ENCODE data around the gene CACNA1B.
"Not testable (repeated sequence)": the region's sequence is repeated elsewhere in the genome, so short reads cannot be mapped to it uniquely, and the experiment has no call there.

The CACNA1B gene

GRCh38 chr9:137877506-137878122 lies at the start of gene CACNA1B:
Gene CACNA1B, plus strand, starts transcription at chr9:137877782. Its CDS starts 152 bp downstream, at chr9:137877934.
- DNase-seq (ENCODE audit: low read depth) = not testable (repeated sequence)

- no peak for DNase-seq (ENCODE audit: low read depth)
Observed at GRCh38 chr9:137827908-137828526, 49.6 kb upstream of the CACNA1B start.

- no peak for DNase-seq (ENCODE audit: low read depth)
Observed at GRCh38 chr9:137828527-137829259, 48.9 kb upstream of the CACNA1B start.

DNA sequence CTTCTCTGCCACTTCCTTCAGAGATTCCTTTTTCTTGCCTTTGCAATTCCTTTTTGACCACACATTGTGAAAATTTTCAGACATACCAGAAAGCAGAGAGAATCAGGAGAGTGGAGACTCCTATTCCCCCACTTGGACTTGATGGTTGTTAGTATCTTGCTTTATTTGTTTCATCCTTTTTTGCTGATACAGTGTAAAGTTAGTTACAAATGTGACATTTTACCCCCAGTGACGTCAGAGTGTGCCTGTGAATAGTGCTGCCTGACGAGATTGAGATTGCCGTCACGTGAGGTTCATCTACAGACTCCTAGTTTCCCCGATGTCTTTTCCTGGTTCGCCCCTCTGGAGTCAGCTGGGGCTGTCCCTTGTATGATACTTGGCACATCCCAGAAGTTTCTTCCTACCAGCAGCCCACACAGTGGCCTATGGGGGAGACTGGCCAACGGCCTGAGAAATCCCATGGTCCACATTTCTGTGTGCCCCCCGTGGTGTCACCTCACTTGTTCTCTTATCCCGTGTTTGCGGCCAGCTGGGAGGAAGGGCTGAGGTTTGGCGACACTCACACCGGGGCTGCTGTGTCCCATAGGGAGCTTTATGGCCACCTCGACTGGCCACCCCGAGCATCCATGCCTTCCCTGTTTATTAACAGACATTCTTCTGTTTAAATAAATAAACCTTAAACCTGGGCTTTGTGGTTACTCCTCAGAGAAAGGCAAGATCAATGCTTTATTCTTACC lies 48.2 kb upstream of the CACNA1B start:
- no peak for DNase-seq (ENCODE audit: low read depth)

DNA sequence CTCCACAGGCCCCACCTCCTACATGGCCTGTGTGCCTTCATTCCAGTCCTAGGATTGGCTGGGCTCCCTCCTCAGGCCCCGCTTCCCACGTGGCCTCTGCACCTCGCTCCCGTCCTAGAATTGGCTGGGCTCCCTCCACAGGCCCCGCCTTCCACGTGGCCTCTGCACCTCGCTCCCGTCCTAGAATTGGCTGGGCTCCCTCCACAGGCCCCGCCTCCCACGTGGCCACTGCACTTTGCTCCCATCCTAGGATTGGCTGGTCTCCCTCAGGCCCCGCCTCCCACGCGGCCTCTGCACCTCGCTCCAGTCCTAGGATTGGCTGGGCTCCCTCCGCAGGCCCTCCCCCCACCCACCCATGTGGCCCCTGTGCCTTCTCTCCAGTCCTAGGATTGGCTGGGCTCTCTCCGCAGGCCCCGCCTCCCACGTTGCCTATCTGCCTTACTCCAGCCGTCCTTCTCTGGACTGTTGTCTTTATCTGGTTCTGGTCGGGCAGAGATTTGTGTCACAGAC lies 45.3 kb upstream of the CACNA1B start:
- no peak for DNase-seq (ENCODE audit: low read depth)

GRCh38 chr9:137832830-137833590 lies 44.6 kb upstream of the CACNA1B start:
- DNase-seq (ENCODE audit: low read depth) = no peak

DNA sequence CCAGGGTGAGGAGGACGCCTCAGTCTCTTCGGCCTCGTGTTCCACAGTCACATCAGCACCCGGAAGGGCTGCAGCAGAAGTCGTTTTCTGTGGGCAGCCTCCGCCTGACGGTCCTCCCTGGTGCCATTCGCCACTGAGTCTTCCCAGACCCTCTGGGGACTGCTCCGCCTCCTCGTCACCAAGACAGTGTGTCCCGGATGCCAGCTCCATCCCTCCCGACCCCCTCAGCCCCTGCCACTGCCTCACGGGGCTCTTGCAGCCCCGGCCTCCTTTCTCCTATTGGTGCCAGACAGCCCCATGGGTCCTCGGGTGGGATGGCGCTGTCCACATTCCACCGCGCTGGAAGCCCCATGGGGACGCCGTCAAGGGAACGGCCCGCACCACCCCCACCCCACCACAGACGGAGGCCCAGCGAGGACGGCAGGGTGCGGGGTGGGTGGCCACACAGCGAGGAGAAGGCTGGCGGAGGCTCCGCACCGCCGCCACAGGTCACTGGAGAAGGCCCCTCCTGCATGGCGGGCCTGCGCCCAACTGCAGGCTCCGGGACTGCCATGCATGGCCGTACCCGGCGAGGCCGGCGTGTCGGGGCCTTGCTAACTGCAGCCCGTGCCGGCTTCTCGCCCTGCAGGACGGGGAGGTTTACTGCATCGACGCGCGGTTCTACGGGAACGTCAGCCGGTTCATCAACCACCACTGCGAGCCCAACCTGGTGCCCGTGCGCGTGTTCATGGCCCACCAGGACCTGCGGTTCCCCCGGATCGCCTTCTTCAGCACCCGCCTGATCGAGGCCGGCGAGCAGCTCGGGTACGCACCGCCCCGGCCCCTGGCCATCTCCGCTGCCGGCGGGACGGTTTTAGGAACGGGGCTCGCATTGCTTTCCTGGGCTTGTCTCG lies 43.6 kb upstream of the CACNA1B start:
- no peak for DNase-seq (ENCODE audit: low read depth)

GRCh38 chr9:137834846-137835546 lies 42.6 kb upstream of the CACNA1B start:
- no peak for DNase-seq (ENCODE audit: low read depth)

DNA sequence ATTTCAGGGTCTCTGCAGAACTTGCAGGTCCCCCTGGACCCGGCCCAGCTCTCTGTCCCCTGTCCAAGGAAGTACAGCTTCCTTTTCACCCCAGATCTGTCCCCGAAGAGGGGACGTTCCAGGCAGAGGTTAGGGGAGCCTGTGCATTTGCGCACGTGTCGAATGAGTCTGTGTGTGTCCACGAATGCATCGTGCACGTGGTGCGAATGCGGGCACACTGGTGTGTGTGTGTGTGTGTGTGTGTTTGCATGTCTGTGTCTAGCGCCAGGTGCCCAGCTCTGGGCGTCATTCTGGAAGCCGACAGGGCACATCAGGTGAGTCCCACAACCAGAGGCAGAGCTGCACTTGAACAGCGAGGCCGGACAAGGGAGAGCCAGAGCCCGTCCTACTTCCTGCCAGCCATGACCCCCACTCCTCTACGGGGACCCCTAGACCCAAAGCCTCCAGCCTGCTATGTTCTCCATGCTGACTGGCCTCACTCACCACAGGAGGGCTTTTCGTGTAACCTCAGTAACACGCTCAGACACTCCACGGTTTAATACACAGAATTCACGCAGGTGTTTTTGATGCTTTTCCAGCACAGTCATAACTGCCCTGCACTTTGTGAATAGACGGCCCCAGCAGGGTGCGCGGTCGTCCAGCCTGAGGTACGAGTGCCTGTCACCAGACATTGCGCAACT lies 41.3 kb upstream of the CACNA1B start:
- no peak for DNase-seq (ENCODE audit: low read depth)

- no peak for DNase-seq (ENCODE audit: low read depth)
Observed at GRCh38 chr9:137836831-137837241, 40.7 kb upstream of the CACNA1B start.

DNA sequence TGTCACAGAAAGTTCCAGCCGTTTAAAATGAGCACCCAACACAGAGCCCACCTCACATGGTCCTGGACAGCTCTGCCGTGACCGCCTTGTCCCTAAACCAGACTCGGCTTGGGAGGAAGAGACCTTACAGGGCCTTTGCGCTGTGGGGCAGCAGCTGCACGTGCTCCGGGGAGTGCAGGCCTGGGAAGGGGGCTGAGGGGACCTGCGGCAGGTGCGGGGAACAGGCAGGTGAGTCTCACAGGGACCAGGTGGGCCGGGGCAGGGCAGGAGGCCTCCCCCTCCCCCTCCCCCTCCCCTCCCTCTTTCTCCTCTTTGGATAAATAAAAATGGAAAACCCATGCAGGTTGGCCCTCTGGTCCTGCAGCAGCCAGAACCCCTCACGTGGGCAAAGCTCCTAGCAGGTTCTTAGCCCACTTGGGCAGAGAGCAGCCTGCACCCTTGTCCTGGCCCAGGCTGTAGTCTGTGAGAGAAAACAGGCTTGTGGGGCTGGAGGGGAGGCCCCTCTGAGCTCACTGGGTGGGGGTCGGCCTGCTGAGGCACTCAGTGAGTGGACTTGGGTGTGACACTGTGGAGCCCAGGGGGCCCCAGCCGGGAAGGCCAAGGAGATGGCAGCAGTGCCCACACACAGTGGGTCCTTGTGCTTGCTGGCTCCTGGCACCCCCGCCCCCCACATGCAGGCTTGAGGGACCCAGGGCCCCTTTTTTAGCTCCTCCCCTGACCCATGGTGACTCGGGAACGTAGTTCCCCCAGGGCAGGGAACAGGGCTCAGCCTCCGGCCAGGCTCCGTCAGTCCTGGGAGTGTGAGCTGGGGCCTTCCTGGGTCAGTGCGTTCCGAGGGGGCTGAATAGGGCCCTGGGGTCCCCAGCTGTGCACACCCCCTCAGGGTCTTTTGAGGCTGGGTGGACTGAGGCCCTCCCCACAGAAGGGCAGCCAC lies 40.0 kb upstream of the CACNA1B start:
- DNase-seq (ENCODE audit: low read depth) = no peak

DNA sequence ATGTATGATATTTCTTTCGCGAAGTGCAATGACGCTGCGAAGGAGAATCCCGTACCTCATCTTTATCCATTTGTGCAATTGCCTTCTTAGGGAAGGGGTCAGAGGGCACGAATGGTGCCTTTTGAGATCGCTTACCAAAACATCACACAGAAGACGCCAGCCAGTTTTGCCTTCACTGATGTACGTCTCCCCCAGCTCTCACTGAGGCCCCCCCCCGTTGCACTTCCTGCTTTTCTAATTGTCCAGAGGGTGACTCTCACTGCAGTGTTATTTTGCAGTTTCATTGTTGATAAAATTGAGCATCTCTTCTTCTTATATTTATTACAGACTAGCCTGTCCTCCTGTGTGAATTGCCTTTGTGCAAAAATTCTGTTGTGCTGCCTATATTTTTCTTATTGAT lies 39.0 kb upstream of the CACNA1B start:
- no peak for DNase-seq (ENCODE audit: low read depth)

- DNase-seq (ENCODE audit: low read depth) = no peak
Observed at GRCh38 chr9:137843355-137843754, 34.2 kb upstream of the CACNA1B start.

GRCh38 chr9:137851516-137852267 lies 25.9 kb upstream of the CACNA1B start:
- no peak for DNase-seq (ENCODE audit: low read depth)

DNA sequence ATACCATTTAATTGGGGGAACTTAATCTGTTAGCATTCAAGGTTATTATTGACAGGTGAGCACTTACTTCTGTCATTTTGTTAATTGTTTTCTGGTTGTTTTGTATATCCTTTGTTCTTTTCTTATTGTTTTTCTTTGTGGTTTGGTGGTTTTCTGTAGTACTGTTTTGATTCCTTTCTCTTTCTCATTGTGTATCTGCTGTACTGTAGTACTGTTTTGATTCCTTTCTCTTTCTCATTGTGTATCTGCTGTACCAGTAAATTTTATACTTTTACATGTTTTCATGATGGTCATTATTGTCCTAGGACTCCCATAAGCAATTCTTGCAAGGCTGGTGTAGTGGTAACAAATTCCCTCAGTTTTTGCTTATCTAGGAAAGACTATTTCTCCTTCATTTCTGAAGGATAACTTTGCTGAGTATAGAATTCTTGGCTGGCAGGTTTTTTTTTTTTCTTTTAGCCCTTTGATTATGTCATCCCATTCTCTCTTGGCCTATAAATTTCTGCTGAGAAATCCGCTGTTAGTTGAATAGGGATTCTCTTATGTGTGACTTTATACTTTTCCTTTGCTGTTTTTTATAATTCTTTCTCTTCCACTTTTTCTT lies 24.1 kb upstream of the CACNA1B start:
- no peak for DNase-seq (ENCODE audit: low read depth)

- DNase-seq (ENCODE audit: low read depth) = no peak
Observed at GRCh38 chr9:137860361-137860760, 17.2 kb upstream of the CACNA1B start.

- DNase-seq (ENCODE audit: low read depth) = no peak
Observed at GRCh38 chr9:137865581-137866145, 11.9 kb upstream of the CACNA1B start.
